GM19463 (cell line): ENCODE measurements around the gene MDH1B.
"Not testable (repeated sequence)": the region's sequence is repeated elsewhere in the genome, so short reads cannot be mapped to it uniquely, and the experiment has no call there.

Experiments used
- ATAC-seq: cut with Tn5 transposase; IDR thresholded peaks from one replicate; pipeline ENCODE4 v1.9.1; 2021; ENCODE audit warnings: mild to moderate bottlenecking, moderate library complexity; ENCODE audit not compliant: unreplicated experiment

Gene MDH1B

GRCh38 chr2:206774871-206775270 is 9.7 kb upstream of the MDH1B start:
- no peak for ATAC-seq

- no peak for ATAC-seq
Observed at GRCh38 chr2:206766057-206766930, 1.2 kb upstream of the MDH1B start.

GRCh38 chr2:206764673-206765241 is 371 bp downstream of the MDH1B start:
- peak; percentile 0 for ATAC-seq

GRCh38 chr2:206756816-206757215 is 8.3 kb downstream of the MDH1B start:
- no peak for ATAC-seq

- ATAC-seq: no peak
Observed at GRCh38 chr2:206740800-206741199, 24.3 kb downstream of the MDH1B start.

- no peak for ATAC-seq
Observed at GRCh38 chr2:206739271-206739670, 25.9 kb downstream of the MDH1B start.

- no peak for ATAC-seq
Observed at GRCh38 chr2:206736935-206737334, 28.2 kb downstream of the MDH1B start.

- ATAC-seq: no peak
Observed at GRCh38 chr2:206733341-206733740, 31.8 kb downstream of the MDH1B start.

GRCh38 chr2:206728277-206729199 is 36.6 kb downstream of the MDH1B start:
- ATAC-seq: no peak

- ATAC-seq: no peak
Observed at GRCh38 chr2:206727287-206727686, 37.8 kb downstream of the MDH1B start.

- ATAC-seq: no peak
Observed at GRCh38 chr2:206723288-206723687, 41.8 kb downstream of the MDH1B start.

GRCh38 chr2:206721256-206721920 is 43.7 kb downstream of the MDH1B start:
- ATAC-seq: peak; percentile 87

GRCh38 chr2:206718296-206718695 is 46.8 kb downstream of the MDH1B start, which contains the start of gene DYTN:
DYTN (minus strand) TSS chr2:206718396; CDS start chr2:206718279, 117 bp downstream.
- ATAC-seq: no peak

GRCh38 chr2:206716623-206717022 is 48.5 kb downstream of the MDH1B start:
- no peak for ATAC-seq

GRCh38 chr2:206715183-206715582 is 49.9 kb downstream of the MDH1B start:
- ATAC-seq: not testable (repeated sequence)

- peak; percentile 77 for ATAC-seq
Observed at GRCh38 chr2:206713746-206714145, 51.4 kb downstream of the MDH1B start.

GRCh38 chr2:206708286-206708685 is 56.8 kb downstream of the MDH1B start:
- no peak for ATAC-seq

- no peak for ATAC-seq
Observed at GRCh38 chr2:206707164-206707701, 57.9 kb downstream of the MDH1B start.

GRCh38 chr2:206701952-206702605 is 63.0 kb downstream of the MDH1B start:
- no peak for ATAC-seq

- ATAC-seq: no peak
Observed at GRCh38 chr2:206700156-206700555, 65.0 kb downstream of the MDH1B start.
